Cardiac muscle cell (in vitro differentiated cells and primary cell): Measurements from ENCODE around the gene MTIF3. TPM values are rescaled to one million over a fixed set of nuclear protein-coding genes. Genes with fewer than 3 reads are reported as not detected.

Experiments used
- DNase-seq, 2 donors: peaks; one replicate each; pipeline versions ENCODE4 v3.0.0 to v3.0.0-alpha.2; 2010 to 2017; ENCODE audit warnings: low read depth in 1 of 2, low spot score in 1 of 2
- H3K27ac ChIP-seq: fragments of 200-600 bp; sonication (generic); 2 replicates; pipeline ENCODE4 v1.5.1; 2016
- H3K27me3 ChIP-seq: fragments of 200-600 bp; sonication (generic); 2 replicates; pipeline ENCODE4 v1.6.0; 2016; ENCODE audit warnings: control low read depth
- H3K36me3 ChIP-seq: fragments of 200-600 bp; sonication (generic); 2 replicates; pipeline ENCODE4 v1.5.1; 2016; ENCODE audit warnings: control low read depth
- H3K4me1 ChIP-seq: fragments of 200-600 bp; sonication (generic); 2 replicates; pipeline ENCODE4 v1.8.1; 2017; ENCODE audit warnings: low read depth, mild to moderate bottlenecking, mixed run types
- H3K4me3 ChIP-seq: fragments of 200-600 bp; sonication (generic); 2 replicates; pipeline ENCODE4 v1.5.1; 2016; ENCODE audit warnings: mild to moderate bottlenecking
- H3K9me3 ChIP-seq: fragments of 200-600 bp; sonication (generic); 2 replicates; pipeline ENCODE4 v1.5.1; 2017; ENCODE audit warnings: low read depth, mild to moderate bottlenecking, control low read depth
- CTCF ChIP-seq: IDR thresholded peaks from 2 replicates; pipeline ENCODE4 v1.5.1; 2012; ENCODE audit warnings: low read depth, mild to moderate bottlenecking, low read length
- polyA plus RNA-seq: library from polyadenylated mRNA; unstranded; fragments of >200 nt; fragmentation: Nextera tagmentation; extraction: Ambion mirVana; gene quantifications from 2 replicates; pipeline ENCODE4 v1.2.1, GENCODE V29; 2016
- total RNA-seq: library from RNA; depleted of rRNA; stranded (reverse); fragments of >200 nt; gene quantifications from 2 replicates; pipeline ENCODE4 v1.2.3, GENCODE V29; 2016

The MTIF3 gene
- total and polyA plus RNA-seq, 2 experiments from 2014 or later, result 55.5 to 72.8 TPM

GRCh38 chr13:27423333-27423732, 27.0 kb downstream of the MTIF3 start:
- Histone ChIP-seq H3K27ac (no peak overlapping the region), H3K27me3 (no peaks in the 10 kb centered on the region), H3K4me3 (no peak overlapping the region), H3K36me3 (no peaks in the 10 kb centered on the region), H3K9me3 (no peaks in the 10 kb centered on the region), H3K4me1 (peaks cover 17% of the 10 kb centered on the region)
- DNase-seq, result no peak
- TF ChIP-seq CTCF, result no peak

- DNase-seq, result no peak
- TF ChIP-seq CTCF, result no peak
Observed at GRCh38 chr13:27421101-27421871, 29.1 kb downstream of the MTIF3 start.

GRCh38 chr13:27419328-27419727, 31.0 kb downstream of the MTIF3 start:
- no peak for TF ChIP-seq CTCF
- no peak for DNase-seq
- peaks cover 6% of the 10 kb centered on the region for H3K27me3 ChIP-seq
- no peaks in the 10 kb centered on the region for H3K36me3 ChIP-seq
- no peaks in the 10 kb centered on the region for H3K9me3 ChIP-seq
- peaks cover 4% of the 10 kb centered on the region for H3K4me1 ChIP-seq
- no peak overlapping the region for H3K27ac ChIP-seq
- H3K4me3 ChIP-seq, result no peak overlapping the region

More at GRCh38 chr13:27421101-27421871, 29.1 kb downstream of the MTIF3 start:
- Histone ChIP-seq H3K27me3 (no peaks in the 10 kb centered on the region), H3K27ac (no peak overlapping the region), H3K36me3 (no peaks in the 10 kb centered on the region), H3K4me3 (no peak overlapping the region), H3K4me1 (peaks cover 17% of the 10 kb centered on the region), H3K9me3 (no peaks in the 10 kb centered on the region)

- no peak for DNase-seq
- H3K4me1 ChIP-seq, result no peaks in the 10 kb centered on the region
- H3K27ac ChIP-seq, result no peak overlapping the region
- H3K27me3 ChIP-seq, result peaks cover 14% of the 10 kb centered on the region
- no peak for TF ChIP-seq CTCF
- H3K9me3 ChIP-seq, result no peaks in the 10 kb centered on the region
- H3K4me3 ChIP-seq, result no peak overlapping the region
- H3K36me3 ChIP-seq, result no peaks in the 10 kb centered on the region
Observed at GRCh38 chr13:27415116-27415515, 35.2 kb downstream of the MTIF3 start.

GRCh38 chr13:27411341-27411740, 39.0 kb downstream of the MTIF3 start:
- no peak overlapping the region for H3K27ac ChIP-seq
- H3K9me3 ChIP-seq, result no peaks in the 10 kb centered on the region
- no peaks in the 10 kb centered on the region for H3K4me1 ChIP-seq
- H3K36me3 ChIP-seq, result no peaks in the 10 kb centered on the region
- H3K27me3 ChIP-seq, result peaks cover 14% of the 10 kb centered on the region
- no peak for DNase-seq
- H3K4me3 ChIP-seq, result no peak overlapping the region
- TF ChIP-seq CTCF, result no peak
